PC-3 (cell line): ENCODE results near the gene ACTL7B. TPM values are rescaled to one million over a fixed set of nuclear protein-coding genes. Genes with fewer than 3 reads are reported as not detected.

Experiments
- ATAC-seq: fragments of 200-7000 bp; cut with Tn5 transposase; 2 replicates; pipeline ENCODE4 v1.9.1; 2020; ENCODE audit warnings: mild to moderate bottlenecking, moderate library complexity
- BruUV-seq: library from RNA; stranded (reverse); fragments of 400-500 nt; replicated peaks from 2 replicates; lab custom pipeline; 2021; lab: Mats Ljungman, UMichigan
- CTCF ChIA-PET: fragments of 300-600 bp; sonication (Branson Sonifier 250); formaldehyde crosslinking; loops from one replicate; lab custom pipeline; 2022; ENCODE audit warnings: antibody characterized with exemption; lab: Charles Lee
- POLR2A ChIA-PET: fragments of 300-600 bp; sonication (Branson Sonifier 250); formaldehyde crosslinking; loops from one replicate; lab custom pipeline; 2022; ENCODE audit warnings: antibody characterized with exemption; ENCODE audit not compliant: unreplicated experiment; lab: Charles Lee
- DNase-seq: peaks from one replicate; pipeline ENCODE4 v3.0.0-alpha.2; 2015
- H2AFZ ChIP-seq: fragments of 300-600 bp; sonication (generic); 2 replicates; pipeline ENCODE4 v1.6.0; 2016; ENCODE audit warnings: antibody characterized with exemption, low read length
- H3F3A ChIP-seq: fragments of 300-600 bp; sonication (generic); one replicate; pipeline ENCODE4 v1.6.0; 2017; ENCODE audit warnings: antibody characterized with exemption, low read length, control low read depth, mild to moderate bottlenecking; ENCODE audit not compliant: unreplicated experiment
- H3K27ac ChIP-seq: fragments of 300-600 bp; sonication (generic); 2 replicates; pipeline ENCODE4 v1.5.1; 2016; ENCODE audit warnings: mild to moderate bottlenecking, low read length
- H3K27me3 ChIP-seq: fragments of 300-600 bp; sonication (generic); 2 replicates; pipeline ENCODE4 v1.6.1; 2016; ENCODE audit warnings: low read length, mixed read lengths
- H3K36me3 ChIP-seq: fragments of 300-600 bp; sonication (generic); 2 replicates; pipeline ENCODE4 v1.6.1; 2016; ENCODE audit warnings: low read depth, mixed run types, low read length, mixed read lengths
- H3K4me1 ChIP-seq: fragments of 300-600 bp; sonication (generic); 2 replicates; pipeline ENCODE4 v1.5.1; 2016; ENCODE audit warnings: low read length; ENCODE audit not compliant: insufficient read depth
- H3K4me2 ChIP-seq: fragments of 300-600 bp; sonication (generic); 2 replicates; pipeline ENCODE4 v1.6.0; 2016; ENCODE audit warnings: low read length
- H3K4me3 ChIP-seq: fragments of 300-600 bp; sonication (generic); 2 replicates; pipeline ENCODE4 v1.5.1; 2016; ENCODE audit warnings: mild to moderate bottlenecking, low read length, mixed read lengths
- H3K79me2 ChIP-seq: fragments of 300-600 bp; sonication (generic); 2 replicates; pipeline ENCODE4 v1.6.1; 2017; ENCODE audit warnings: low read length, mixed read lengths
- H3K9ac ChIP-seq: fragments of 300-600 bp; sonication (generic); 2 replicates; pipeline ENCODE4 v1.6.0; 2016; ENCODE audit warnings: mild to moderate bottlenecking, low read length
- H3K9me2 ChIP-seq: fragments of 300-600 bp; sonication (generic); replicated peaks from 2 replicates; pipeline ENCODE4 v1.6.1; 2016; ENCODE audit warnings: mixed run types, low read length, mixed read lengths
- H3K9me3 ChIP-seq: fragments of 300-600 bp; sonication (generic); 2 replicates; pipeline ENCODE4 v1.6.1; 2016; ENCODE audit warnings: low read length, mixed read lengths
- H4K20me1 ChIP-seq: fragments of 300-600 bp; sonication (generic); 2 replicates; pipeline ENCODE4 v1.6.1; 2016; ENCODE audit warnings: low read length, mixed read lengths
- CTCF ChIP-seq: fragments of 300-600 bp; sonication (generic); conservative IDR thresholded peaks from 2 replicates; pipeline ENCODE4 v1.5.1; 2017; ENCODE audit warnings: antibody characterized with exemption, low read depth, mild to moderate bottlenecking, low read length
- EZH2 ChIP-seq: fragments of 300-600 bp; sonication (generic); IDR thresholded peaks from one replicate; pipeline ENCODE4 v1.6.1; 2017; ENCODE audit warnings: antibody characterized with exemption, mild to moderate bottlenecking, low read length; ENCODE audit not compliant: unreplicated experiment
- EZH2phosphoT487 ChIP-seq: fragments of 300-600 bp; sonication (generic); IDR thresholded peaks from 2 replicates; pipeline ENCODE4 v1.6.1; 2018; ENCODE audit warnings: mild to moderate bottlenecking, antibody characterized with exemption, low read length, borderline replicate concordance
- intact Hi-C: fragments of 100-400 bp; cut with micrococcal nuclease; formaldehyde crosslinking; loops from 2 replicates; pipeline ENCODE4 v1.9.0; 2023
- total RNA-seq: library from RNA; depleted of rRNA; stranded (reverse); fragments of >200 nt; gene quantifications from 2 replicates; pipeline ENCODE4 v1.2.3, GENCODE V29; 2014

Gene ACTL7B
- total RNA-seq, 1 experiment from 2014 or later: not detected

- no peaks in the 10 kb centered on the region for H3K9me3 ChIP-seq
- H3K9me2 ChIP-seq: no peaks in the 10 kb centered on the region
- H3K79me2 ChIP-seq: no peaks in the 10 kb centered on the region
- H3K36me3 ChIP-seq: no peaks in the 10 kb centered on the region
- no peak overlapping the region for H3K4me3 ChIP-seq
- H3K4me1 ChIP-seq: peaks cover 57% of the 10 kb centered on the region
- H3F3A ChIP-seq: no peaks in the 10 kb centered on the region
- ATAC-seq: no peak
- ChIA-PET CTCF (no interaction called here), POLR2A (interaction anchor here (0.5 kb wide), 1 partner anchor 840 kb away, joined by 3 read pairs; no protein-coding TSS in a partner anchor)
- no peaks in the 10 kb centered on the region for H3K27me3 ChIP-seq
- no peaks in the 10 kb centered on the region for H4K20me1 ChIP-seq
- peak overlapping the region; percentile 91 for H3K27ac ChIP-seq
- no TSS peak for BruUV-seq
- peak overlapping the region; percentile 51; the same call in 1 of the 2 replicates for H3K9ac ChIP-seq
- peak overlapping the region; percentile 78 for H3K4me2 ChIP-seq
- no peak for TF ChIP-seq CTCF
- TF ChIP-seq EZH2phosphoT487: no peak
- no peak for TF ChIP-seq EZH2
- no peak for DNase-seq
- 0 out of 2 replicates have a peak overlapping the region, but pooled peaks have one; percentile 21 for H2AFZ ChIP-seq
- intact Hi-C loops: no loop called here
Observed at GRCh38 chr9:108836319-108836718, 19.5 kb downstream of the ACTL7B start.

GRCh38 chr9:108835831-108836230 lies 20.0 kb downstream of the ACTL7B start:
- peak overlapping the region; percentile 91 for H3K27ac ChIP-seq
- intact Hi-C loops: no loop called here
- peaks cover 61% of the 10 kb centered on the region for H3K4me1 ChIP-seq
- CTCF ChIA-PET: no interaction called here
- no peaks in the 10 kb centered on the region for H3K27me3 ChIP-seq
- POLR2A ChIA-PET: interaction anchor here (0.5 kb wide), 1 partner anchor 839 kb away, joined by 3 read pairs; no protein-coding TSS in a partner anchor
- no TSS peak for BruUV-seq
- ATAC-seq (peak; percentile 48), DNase-seq (peak; percentile 78)
- H3K36me3 ChIP-seq: no peaks in the 10 kb centered on the region
- H3K4me3 ChIP-seq: no peak overlapping the region
- H3K9me3 ChIP-seq: no peaks in the 10 kb centered on the region
- no peaks in the 10 kb centered on the region for H3K9me2 ChIP-seq
- H4K20me1 ChIP-seq: no peaks in the 10 kb centered on the region
- no peak for TF ChIP-seq EZH2phosphoT487
- TF ChIP-seq CTCF: no peak
- TF ChIP-seq EZH2: no peak
- 0 out of 2 replicates have a peak overlapping the region, but pooled peaks have one; percentile 21 for H2AFZ ChIP-seq
- H3F3A ChIP-seq: no peaks in the 10 kb centered on the region
- peak overlapping the region; percentile 78 for H3K4me2 ChIP-seq
- no peaks in the 10 kb centered on the region for H3K79me2 ChIP-seq
- H3K9ac ChIP-seq: peak overlapping the region; percentile 51; the same call in 1 of the 2 replicates

- CTCF ChIA-PET: no interaction called here
- H3F3A ChIP-seq: no peaks in the 10 kb centered on the region
- no peak for TF ChIP-seq EZH2phosphoT487
- TF ChIP-seq CTCF: no peak
- no peak for TF ChIP-seq EZH2
- no peaks in the 10 kb centered on the region for H3K79me2 ChIP-seq
- peak overlapping the region; percentile 36; the same call in 1 of the 2 replicates for H3K9ac ChIP-seq
- DNase-seq (peak; percentile 70), ATAC-seq (no peak)
- H3K9me3 ChIP-seq: no peaks in the 10 kb centered on the region
- BruUV-seq: no TSS peak
- no peaks in the 10 kb centered on the region for H4K20me1 ChIP-seq
- intact Hi-C loops: no loop called here
- peak overlapping the region; percentile 11 for H3K4me2 ChIP-seq
- H3K4me1 ChIP-seq: peaks cover 68% of the 10 kb centered on the region
- 0 out of 2 replicates have a peak overlapping the region, but pooled peaks have one; percentile 17 for H2AFZ ChIP-seq
- H3K9me2 ChIP-seq: no peaks in the 10 kb centered on the region
- POLR2A ChIA-PET: no interaction called here
- peak overlapping the region; percentile 91 for H3K27ac ChIP-seq
- no peaks in the 10 kb centered on the region for H3K36me3 ChIP-seq
- H3K4me3 ChIP-seq: no peak overlapping the region
- H3K27me3 ChIP-seq: no peaks in the 10 kb centered on the region
Observed at GRCh38 chr9:108834959-108835665, 20.7 kb downstream of the ACTL7B start.
